K562 (cell line): ENCODE data around the gene GOLGA8B. TPM values are rescaled to one million over a fixed set of nuclear protein-coding genes. Genes with fewer than 3 reads are reported as not detected.

Source experiments
- ATAC-seq: fragments of 200-7000 bp; cut with Tn5 transposase; 3 replicates; pipeline ENCODE4 v1.9.1; 2020; ENCODE audit warnings: moderate library complexity
- BruUV-seq: library from RNA; stranded (reverse); fragments of 400-500 nt; replicated peaks from 2 replicates; lab custom pipeline; 2021; lab: Mats Ljungman, UMichigan
- CTCF ChIA-PET: fragments of 300-600 bp; formaldehyde crosslinking; extraction: SDS; loops from one replicate; lab custom pipeline; 2021; ENCODE audit warnings: low intra/inter-chr PET ratio; lab: Yijun Ruan, JAX
- POLR2A ChIA-PET: fragments of 300-600, 350-650 bp; sonication (Branson Sonifier 250); formaldehyde crosslinking; extraction: SDS; loops from one replicate; lab custom pipeline; 2021; ENCODE audit warnings: antibody characterized with exemption, inconsistent platforms; lab: Yijun Ruan, JAX
- DNase-seq, 4 experiments: peaks; one replicate each; pipeline versions ENCODE4 v3.0.0 to v3.0.0-alpha.2; 2011 to 2018; ENCODE audit warnings: low spot score in 3 of 4, mixed read lengths in 3 of 4; ENCODE audit errors: extremely low read depth in 1 of 4
- FAIRE-seq: peaks from 2 replicates; lab custom pipeline; 2011; peaks lifted over from hg19 to GRCh38; lab: Jason Lieb, UNC
- H2AFZ ChIP-seq: 2 replicates; pipeline ENCODE4 v1.6.0; 2011; ENCODE audit warnings: low read depth, low read length, control low read depth, inconsistent platforms
- H3K27ac ChIP-seq: fragments of 200-600 bp; 3 replicates; pipeline ENCODE4 v1.8.0; 2011; ENCODE audit warnings: low read depth, mild to moderate bottlenecking, control low read depth, inconsistent platforms, low read length, moderate library complexity, mixed read lengths; ENCODE audit errors: extremely low read depth
- H3K27me3 ChIP-seq, 2 experiments: fragments of 300-600 bp in 1 of 2; 2 replicates in 1 of 2; 3 replicates in 1 of 2; pipeline versions ENCODE4 v1.6.0 to v1.8.0; 2011; ENCODE audit warnings: inconsistent platforms in 2 of 2, low read length in 2 of 2, mild to moderate bottlenecking in 1 of 2, mixed read lengths in 1 of 2, moderate library complexity in 1 of 2; ENCODE audit not compliant: control insufficient read depth in 2 of 2, insufficient read depth in 2 of 2
- H3K36me3 ChIP-seq: fragments of 300-600 bp; 3 replicates; pipeline ENCODE4 v1.8.0; 2011; ENCODE audit warnings: mild to moderate bottlenecking, low read length, inconsistent platforms; ENCODE audit not compliant: control insufficient read depth, insufficient read depth
- H3K4me1 ChIP-seq, 2 experiments: fragments of 200-600 bp in 1 of 2; replicated peaks in 1 of 2; 2 replicates in 1 of 2; 3 replicates in 1 of 2; pipeline versions ENCODE4 v1.5.1 to v1.8.0; 2011; ENCODE audit warnings: inconsistent platforms in 2 of 2, low read length in 2 of 2, mild to moderate bottlenecking in 1 of 2, mixed read lengths in 1 of 2, moderate library complexity in 1 of 2; ENCODE audit not compliant: control insufficient read depth in 2 of 2, insufficient read depth in 2 of 2
- H3K4me2 ChIP-seq: 2 replicates; pipeline ENCODE4 v1.6.1; 2011; ENCODE audit warnings: low read length, control low read depth, inconsistent platforms, mixed read lengths; ENCODE audit not compliant: insufficient read depth
- H3K4me3 ChIP-seq: fragments of 200-600 bp; sonication (generic), shearing (Covaris generic); 2 replicates; pipeline ENCODE4 v1.5.1; 2016; ENCODE audit warnings: control low read depth, inconsistent platforms
- H3K79me2 ChIP-seq: fragments of 200-600 bp; 3 replicates; pipeline ENCODE4 v1.8.0; 2011; ENCODE audit warnings: low read length, inconsistent platforms; ENCODE audit not compliant: control insufficient read depth, insufficient read depth
- H3K9ac ChIP-seq, 2 experiments: 2 replicates each; pipeline versions ENCODE4 v1.6.0 to v1.6.1; 2011; ENCODE audit warnings: low read depth in 2 of 2, low read length in 2 of 2, control low read depth in 1 of 2, inconsistent platforms in 1 of 2, mild to moderate bottlenecking in 1 of 2, mixed read lengths in 1 of 2; ENCODE audit not compliant: insufficient read depth in 1 of 2
- H3K9me1 ChIP-seq: one replicate; pipeline ENCODE4 v1.6.0; 2011; ENCODE audit warnings: inconsistent platforms, mild to moderate bottlenecking, low read length, moderate library complexity; ENCODE audit not compliant: control insufficient read depth, insufficient read depth
- H3K9me3 ChIP-seq: replicated peaks from 2 replicates; pipeline ENCODE4 v1.5.1; 2011; ENCODE audit warnings: low read depth, low read length, inconsistent platforms; ENCODE audit not compliant: control insufficient read depth, insufficient read depth
- H4K20me1 ChIP-seq: replicated peaks from 2 replicates; pipeline ENCODE4 v1.6.1; 2011; ENCODE audit warnings: low read length, inconsistent platforms, mixed read lengths; ENCODE audit not compliant: control insufficient read depth, insufficient read depth
- COPS2 ChIP-seq: fragments of 450-650 bp; conservative IDR thresholded peaks from 2 replicates; pipeline ENCODE4 v1.6.1; 2016; ENCODE audit warnings: mild to moderate bottlenecking, moderate library complexity
- ZNF224 ChIP-seq: sonication (generic); formaldehyde crosslinking; IDR thresholded peaks from 2 replicates; pipeline ENCODE4 v1.8.0; 2022; ENCODE audit warnings: mild to moderate bottlenecking, missing genetic modification reagents
- ZNF239 ChIP-seq: fragments of 250-450 bp; sonication (Bioruptor Pico); IDR thresholded peaks from 2 replicates; pipeline ENCODE4 v1.4.0; 2020; ENCODE audit warnings: mild to moderate bottlenecking
- ZNF586 ChIP-seq: fragments of 450-650 bp; formaldehyde crosslinking; conservative IDR thresholded peaks from 2 replicates; pipeline ENCODE4 v1.4.0; 2020; ENCODE audit warnings: mild to moderate bottlenecking, moderate library complexity
- WGBS: fragments of 100-300 bp; shearing (Covaris generic); methylation state at CpG from one replicate; pipeline ENCODE4 v1.1.6; 2016; ENCODE audit warnings: low coverage, mixed read lengths; ENCODE audit not compliant: insufficient coverage; ENCODE audit errors: missing lambda C conversion rate; 5-methylcytosine and 5-hydroxymethylcytosine counted together
- in situ Hi-C: fragments of 300-500 bp; cut with MboI; formaldehyde crosslinking; loops from 4 replicates; pipeline ENCODE4 v1.15.0; 2018; ENCODE audit warnings: inconsistent platforms, mixed read lengths
- intact Hi-C: fragments of 100-400 bp; cut with micrococcal nuclease; formaldehyde crosslinking; loops from 2 replicates; pipeline ENCODE4 v1.14.2; 2022
- polyA plus RNA-seq, 8 experiments: library from polyadenylated mRNA; depleted of rRNA in 4 of 8; stranded (reverse) in 5 of 8; unstranded in 3 of 8; fragments of >200 nt; fragmentation: Nextera tagmentation in 2 of 8; fragmentation: Illumina TruSeq in 1 of 8; extraction: Ambion mirVana in 2 of 8; extraction: Trizol in 1 of 8; gene quantifications; 2 replicates each; pipeline versions ENCODE4 v1.2.1 to v1.2.3, GENCODE V29; 2011 to 2014; ENCODE audit warnings: inconsistent platforms in 1 of 8, missing spikeins in 1 of 8
- total RNA-seq, 7 experiments: library from RNA; depleted of rRNA in 6 of 7; stranded (reverse); fragments of >200 nt in 6 of 7; fragmentation: Illumina TruSeq in 2 of 7; extraction: Trizol in 2 of 7; gene quantifications; 2 replicates each; pipeline versions ENCODE4 v1.2.1 to v1.2.3, GENCODE V29; 2011 to 2021; ENCODE audit warnings: low replicate concordance in 1 of 7
- TF ChIP-seq, protein P1 (sequence below): fragments of 250-450 bp; sonication (Bioruptor Pico); IDR thresholded peaks from 2 replicates; pipeline ENCODE4 v1.4.0; 2020; ENCODE audit warnings: mild to moderate bottlenecking, moderate library complexity
- TF ChIP-seq, protein P2 (sequence below): fragments of 150-350 bp; IDR thresholded peaks from 2 replicates; pipeline ENCODE4 v1.6.1; 2014; ENCODE audit warnings: low read depth, mild to moderate bottlenecking, low read length, borderline replicate concordance
- TF ChIP-seq, protein P3 (sequence below): sonication (generic); formaldehyde crosslinking; IDR thresholded peaks from 2 replicates; pipeline ENCODE4 v1.8.1; 2023; ENCODE audit warnings: mild to moderate bottlenecking, missing genetic modification reagents

GOLGA8B gene
- total and polyA plus RNA-seq, 9 of the 15 experiments (the other 6 are each of a cell fraction or from before 2014, with no cell fraction given) = 7.9 to 236 (median 54.1) TPM

DNA sequence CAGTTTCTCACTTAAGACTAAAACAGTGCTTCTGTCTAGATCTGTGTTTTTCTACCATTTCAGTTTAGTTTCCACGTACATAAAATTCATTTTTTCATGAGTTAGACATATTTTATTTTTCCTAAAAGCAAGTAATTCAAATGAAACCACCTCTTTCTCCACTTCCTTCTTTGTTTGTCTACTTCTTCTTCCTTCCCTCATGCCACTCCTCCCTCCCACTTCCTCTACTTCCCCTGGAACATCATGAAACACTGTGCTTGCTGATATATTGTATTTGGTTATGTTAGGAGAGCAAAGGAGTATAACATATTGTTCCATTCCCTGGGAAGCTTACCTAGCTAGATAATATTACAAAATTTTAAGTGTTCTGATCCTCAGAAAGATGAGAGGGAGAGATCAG is 36.7 kb upstream of the GOLGA8B start:
- ChIA-PET POLR2A (interaction anchor here (0.8 to 1.8 kb wide), 2 partner anchors 10 to 315 kb away, joined by 4 to 7 read pairs; no protein-coding TSS in a partner anchor), CTCF (interaction anchor here (3.4 kb wide), 1 partner anchor 300 kb away, joined by 28 read pairs; no protein-coding TSS in a partner anchor)
- H3K27me3 ChIP-seq = no peaks in the 10 kb centered on the region
- H3K4me1 ChIP-seq = peaks cover 0 to 10% of the 10 kb centered on the region in 2 experiments; a peak in 4 of 5 replicates
- no peak overlapping the region for H3K4me2 ChIP-seq
- BruUV-seq = no TSS peak
- no peak overlapping the region for H3K4me3 ChIP-seq
- 0% methylated on average over 1 of the region's 1 CpG for WGBS
- H3K9ac ChIP-seq = no peak overlapping the region
- in situ Hi-C loops = loop anchor here (5.0 kb wide), 1 partner anchor 297 kb away; no protein-coding TSS in a partner anchor
- no peak overlapping the region for H3K27ac ChIP-seq
- DNase-seq (no peak), FAIRE-seq (no peak), ATAC-seq (no peak)
- 0 out of 2 replicates have a peak, but pooled peaks cover under 1% of the 10 kb centered on the region for H3K9me3 ChIP-seq
- H4K20me1 ChIP-seq = no peaks in the 10 kb centered on the region
- H3K79me2 ChIP-seq = no peaks in the 10 kb centered on the region
- intact Hi-C loops = loop anchor here (5.0 to 10.0 kb wide), 3 partner anchors 87 to 822 kb away; no protein-coding TSS in a partner anchor
- H3K9me1 ChIP-seq = no peaks in the 10 kb centered on the region
- H3K36me3 ChIP-seq = no peaks in the 10 kb centered on the region
- peak overlapping the region; percentile 30; the same call in 1 of the 2 replicates for H2AFZ ChIP-seq
- TF ChIP-seq, protein P1, sequence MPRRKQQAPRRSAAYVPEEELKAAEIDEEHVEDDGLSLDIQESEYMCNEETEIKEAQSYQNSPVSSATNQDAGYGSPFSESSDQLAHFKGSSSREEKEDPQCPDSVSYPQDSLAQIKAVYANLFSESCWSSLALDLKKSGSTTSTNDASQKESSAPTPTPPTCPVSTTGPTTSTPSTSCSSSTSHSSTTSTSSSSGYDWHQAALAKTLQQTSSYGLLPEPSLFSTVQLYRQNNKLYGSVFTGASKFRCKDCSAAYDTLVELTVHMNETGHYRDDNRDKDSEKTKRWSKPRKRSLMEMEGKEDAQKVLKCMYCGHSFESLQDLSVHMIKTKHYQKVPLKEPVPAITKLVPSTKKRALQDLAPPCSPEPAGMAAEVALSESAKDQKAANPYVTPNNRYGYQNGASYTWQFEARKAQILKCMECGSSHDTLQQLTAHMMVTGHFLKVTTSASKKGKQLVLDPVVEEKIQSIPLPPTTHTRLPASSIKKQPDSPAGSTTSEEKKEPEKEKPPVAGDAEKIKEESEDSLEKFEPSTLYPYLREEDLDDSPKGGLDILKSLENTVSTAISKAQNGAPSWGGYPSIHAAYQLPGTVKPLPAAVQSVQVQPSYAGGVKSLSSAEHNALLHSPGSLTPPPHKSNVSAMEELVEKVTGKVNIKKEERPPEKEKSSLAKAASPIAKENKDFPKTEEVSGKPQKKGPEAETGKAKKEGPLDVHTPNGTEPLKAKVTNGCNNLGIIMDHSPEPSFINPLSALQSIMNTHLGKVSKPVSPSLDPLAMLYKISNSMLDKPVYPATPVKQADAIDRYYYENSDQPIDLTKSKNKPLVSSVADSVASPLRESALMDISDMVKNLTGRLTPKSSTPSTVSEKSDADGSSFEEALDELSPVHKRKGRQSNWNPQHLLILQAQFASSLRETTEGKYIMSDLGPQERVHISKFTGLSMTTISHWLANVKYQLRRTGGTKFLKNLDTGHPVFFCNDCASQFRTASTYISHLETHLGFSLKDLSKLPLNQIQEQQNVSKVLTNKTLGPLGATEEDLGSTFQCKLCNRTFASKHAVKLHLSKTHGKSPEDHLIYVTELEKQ (CRISPR knock-in tag) = no peak
- TF ChIP-seq ZNF239 (CRISPR knock-in tag) (no peak), ZNF224 (no peak), ZNF586 (no peak), COPS2 (no peak)
- TF ChIP-seq, protein P2, sequence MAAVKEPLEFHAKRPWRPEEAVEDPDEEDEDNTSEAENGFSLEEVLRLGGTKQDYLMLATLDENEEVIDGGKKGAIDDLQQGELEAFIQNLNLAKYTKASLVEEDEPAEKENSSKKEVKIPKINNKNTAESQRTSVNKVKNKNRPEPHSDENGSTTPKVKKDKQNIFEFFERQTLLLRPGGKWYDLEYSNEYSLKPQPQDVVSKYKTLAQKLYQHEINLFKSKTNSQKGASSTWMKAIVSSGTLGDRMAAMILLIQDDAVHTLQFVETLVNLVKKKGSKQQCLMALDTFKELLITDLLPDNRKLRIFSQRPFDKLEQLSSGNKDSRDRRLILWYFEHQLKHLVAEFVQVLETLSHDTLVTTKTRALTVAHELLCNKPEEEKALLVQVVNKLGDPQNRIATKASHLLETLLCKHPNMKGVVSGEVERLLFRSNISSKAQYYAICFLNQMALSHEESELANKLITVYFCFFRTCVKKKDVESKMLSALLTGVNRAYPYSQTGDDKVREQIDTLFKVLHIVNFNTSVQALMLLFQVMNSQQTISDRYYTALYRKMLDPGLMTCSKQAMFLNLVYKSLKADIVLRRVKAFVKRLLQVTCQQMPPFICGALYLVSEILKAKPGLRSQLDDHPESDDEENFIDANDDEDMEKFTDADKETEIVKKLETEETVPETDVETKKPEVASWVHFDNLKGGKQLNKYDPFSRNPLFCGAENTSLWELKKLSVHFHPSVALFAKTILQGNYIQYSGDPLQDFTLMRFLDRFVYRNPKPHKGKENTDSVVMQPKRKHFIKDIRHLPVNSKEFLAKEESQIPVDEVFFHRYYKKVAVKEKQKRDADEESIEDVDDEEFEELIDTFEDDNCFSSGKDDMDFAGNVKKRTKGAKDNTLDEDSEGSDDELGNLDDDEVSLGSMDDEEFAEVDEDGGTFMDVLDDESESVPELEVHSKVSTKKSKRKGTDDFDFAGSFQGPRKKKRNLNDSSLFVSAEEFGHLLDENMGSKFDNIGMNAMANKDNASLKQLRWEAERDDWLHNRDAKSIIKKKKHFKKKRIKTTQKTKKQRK = no peak
- TF ChIP-seq, protein P3, sequence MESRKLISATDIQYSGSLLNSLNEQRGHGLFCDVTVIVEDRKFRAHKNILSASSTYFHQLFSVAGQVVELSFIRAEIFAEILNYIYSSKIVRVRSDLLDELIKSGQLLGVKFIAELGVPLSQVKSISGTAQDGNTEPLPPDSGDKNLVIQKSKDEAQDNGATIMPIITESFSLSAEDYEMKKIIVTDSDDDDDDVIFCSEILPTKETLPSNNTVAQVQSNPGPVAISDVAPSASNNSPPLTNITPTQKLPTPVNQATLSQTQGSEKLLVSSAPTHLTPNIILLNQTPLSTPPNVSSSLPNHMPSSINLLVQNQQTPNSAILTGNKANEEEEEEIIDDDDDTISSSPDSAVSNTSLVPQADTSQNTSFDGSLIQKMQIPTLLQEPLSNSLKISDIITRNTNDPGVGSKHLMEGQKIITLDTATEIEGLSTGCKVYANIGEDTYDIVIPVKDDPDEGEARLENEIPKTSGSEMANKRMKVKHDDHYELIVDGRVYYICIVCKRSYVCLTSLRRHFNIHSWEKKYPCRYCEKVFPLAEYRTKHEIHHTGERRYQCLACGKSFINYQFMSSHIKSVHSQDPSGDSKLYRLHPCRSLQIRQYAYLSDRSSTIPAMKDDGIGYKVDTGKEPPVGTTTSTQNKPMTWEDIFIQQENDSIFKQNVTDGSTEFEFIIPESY = no peak
